H9 (cell line): Measurements from ENCODE around the gene ABTB1. TPM values are rescaled to one million over a fixed set of nuclear protein-coding genes. Genes with fewer than 3 reads are reported as not detected.

Experiments used
- DNase-seq: peaks from one replicate; pipeline ENCODE4 v3.0.0-alpha.2; 2017
- H2AFZ ChIP-seq: one replicate; pipeline ENCODE4 v1.6.1; 2013; ENCODE audit warnings: mild to moderate bottlenecking, low read length, control low read depth, moderate library complexity
- H2AK5ac ChIP-seq: 2 replicates; pipeline ENCODE4 v1.6.1; 2013; ENCODE audit warnings: low read length, control low read depth, mixed read lengths; ENCODE audit not compliant: insufficient read length
- H2BK120ac ChIP-seq: one replicate; pipeline ENCODE4 v1.6.1; 2013; ENCODE audit warnings: low read depth, mild to moderate bottlenecking, low read length, control low read depth, inconsistent platforms; ENCODE audit not compliant: poor library complexity, severe bottlenecking
- H2BK12ac ChIP-seq: 2 replicates; pipeline ENCODE4 v1.6.1; 2013; ENCODE audit warnings: low read length, control low read depth, mixed read lengths, low read depth; ENCODE audit not compliant: insufficient read length
- H2BK15ac ChIP-seq: 2 replicates; pipeline ENCODE4 v1.6.1; 2013; ENCODE audit warnings: low read depth, low read length, control low read depth
- H2BK20ac ChIP-seq: one replicate; pipeline ENCODE4 v1.6.1; 2013; ENCODE audit warnings: low read depth, mild to moderate bottlenecking, low read length, control low read depth, inconsistent platforms; ENCODE audit not compliant: poor library complexity, severe bottlenecking
- H2BK5ac ChIP-seq: 2 replicates; pipeline ENCODE4 v1.6.1; 2013; ENCODE audit warnings: low read length, control low read depth, mixed read lengths; ENCODE audit not compliant: insufficient read length
- H3K14ac ChIP-seq: 2 replicates; pipeline ENCODE4 v1.6.1; 2013; ENCODE audit warnings: low read length, control low read depth; ENCODE audit not compliant: insufficient read depth
- H3K18ac ChIP-seq: 2 replicates; pipeline ENCODE4 v1.6.1; 2013; ENCODE audit warnings: low read depth, mild to moderate bottlenecking, mixed read lengths, low read length, control low read depth; ENCODE audit not compliant: insufficient read length
- H3K23ac ChIP-seq: 2 replicates; pipeline ENCODE4 v1.6.1; 2013; ENCODE audit warnings: low read length, control low read depth, mixed read lengths, low read depth; ENCODE audit not compliant: insufficient read length
- H3K23me2 ChIP-seq: 2 replicates; pipeline ENCODE4 v1.6.1; 2013; ENCODE audit warnings: low read depth, mild to moderate bottlenecking, mixed read lengths, low read length, control low read depth; ENCODE audit not compliant: insufficient read length, poor library complexity, severe bottlenecking
- H3K27ac ChIP-seq: 2 replicates; pipeline ENCODE4 v1.5.1; 2013; ENCODE audit warnings: low read length, control low read depth, mixed read lengths, low read depth; ENCODE audit not compliant: insufficient read length
- H3K27me3 ChIP-seq: 2 replicates; pipeline ENCODE4 v1.6.1; 2013; ENCODE audit warnings: low read length, control low read depth, inconsistent platforms; ENCODE audit not compliant: insufficient read depth
- H3K4ac ChIP-seq: 2 replicates; pipeline ENCODE4 v1.6.1; 2013; ENCODE audit warnings: low read depth, mild to moderate bottlenecking, control low read depth, inconsistent platforms, low read length, moderate library complexity
- H3K4me1 ChIP-seq: 2 replicates; pipeline ENCODE4 v1.6.1; 2013; ENCODE audit warnings: low read length, control low read depth, inconsistent platforms; ENCODE audit not compliant: insufficient read depth
- H3K4me2 ChIP-seq: 2 replicates; pipeline ENCODE4 v1.6.1; 2013; ENCODE audit warnings: low read length, control low read depth, mixed read lengths; ENCODE audit not compliant: insufficient read length, insufficient read depth
- H3K56ac ChIP-seq: 2 replicates; pipeline ENCODE4 v1.6.1; 2013; ENCODE audit warnings: low read depth, mild to moderate bottlenecking, mixed read lengths, low read length, control low read depth; ENCODE audit not compliant: insufficient read length
- H3K79me1 ChIP-seq: 2 replicates; pipeline ENCODE4 v1.6.1; 2013; ENCODE audit warnings: low read depth, mild to moderate bottlenecking, moderate library complexity, low read length, control low read depth, inconsistent platforms; ENCODE audit not compliant: insufficient read depth, poor library complexity, severe bottlenecking
- H3K79me2 ChIP-seq: 2 replicates; pipeline ENCODE4 v1.6.1; 2013; ENCODE audit warnings: low read length, control low read depth, inconsistent platforms; ENCODE audit not compliant: insufficient read depth
- H3K9ac ChIP-seq: 2 replicates; pipeline ENCODE4 v1.6.1; 2013; ENCODE audit warnings: low read length, control low read depth, mixed read lengths; ENCODE audit not compliant: insufficient read length; ENCODE audit errors: extremely low read depth
- H3K9me3 ChIP-seq: one replicate; pipeline ENCODE4 v1.6.1; 2013; ENCODE audit warnings: low read depth, low read length, inconsistent platforms; ENCODE audit not compliant: control insufficient read depth
- H3T11ph ChIP-seq: one replicate; pipeline ENCODE4 v1.6.1; 2013; ENCODE audit warnings: mild to moderate bottlenecking, low read length, control low read depth, inconsistent platforms
- H4K20me1 ChIP-seq: one replicate; pipeline ENCODE4 v1.6.1; 2013; ENCODE audit not compliant: control insufficient read depth, insufficient read length, insufficient read depth
- H4K5ac ChIP-seq: 2 replicates; pipeline ENCODE4 v1.6.1; 2013; ENCODE audit warnings: low read depth, mild to moderate bottlenecking, mixed read lengths, low read length, control low read depth; ENCODE audit not compliant: insufficient read length
- H4K8ac ChIP-seq: replicated peaks from 2 replicates; pipeline ENCODE4 v1.6.1; 2013; ENCODE audit warnings: low read length, control low read depth, mixed read lengths, low read depth; ENCODE audit not compliant: insufficient read length
- H4K91ac ChIP-seq: 2 replicates; pipeline ENCODE4 v1.6.1; 2013; ENCODE audit warnings: low read depth, mild to moderate bottlenecking, moderate library complexity, mixed read lengths, low read length, control low read depth; ENCODE audit not compliant: insufficient read length
- H3K27ac Mint-ChIP-seq, 3 experiments: 2 replicates in 2 of 3; 3 replicates in 1 of 3; pipeline ENCODE4 v1.8.0; 2020 to 2021; ENCODE audit warnings: mixed read lengths in 3 of 3, mild to moderate bottlenecking in 1 of 3, moderate library complexity in 1 of 3
- H3K27me3 Mint-ChIP-seq: 2 replicates; pipeline ENCODE4 v1.8.0; 2021; ENCODE audit warnings: low read depth, mild to moderate bottlenecking, moderate library complexity, mixed read lengths
- H3K36me3 Mint-ChIP-seq, 3 experiments: 2 replicates in 2 of 3; 3 replicates in 1 of 3; pipeline ENCODE4 v1.8.0; 2020 to 2021; ENCODE audit warnings: low read depth in 3 of 3, mixed read lengths in 3 of 3; ENCODE audit not compliant: insufficient read depth in 1 of 3
- H3K4me1 Mint-ChIP-seq, 2 experiments: 2 replicates each; pipeline ENCODE4 v1.8.0; 2020; ENCODE audit warnings: mixed read lengths in 2 of 2
- H3K4me3 Mint-ChIP-seq, 2 experiments: 2 replicates in 1 of 2; 3 replicates in 1 of 2; pipeline ENCODE4 v1.8.0; 2020 to 2021; ENCODE audit warnings: mild to moderate bottlenecking in 2 of 2, mixed read lengths in 2 of 2, moderate library complexity in 1 of 2
- H3K9me3 Mint-ChIP-seq, 2 experiments: 2 replicates in 1 of 2; 3 replicates in 1 of 2; pipeline ENCODE4 v1.8.0; 2020; ENCODE audit warnings: mild to moderate bottlenecking in 2 of 2, mixed read lengths in 2 of 2, moderate library complexity in 1 of 2
- WGBS: extraction: QIAGEN DNeasy Blood & Tissue Kit; methylation state at CpG from one replicate; pipeline ENCODE4 v1.1.7; 2013; ENCODE audit warnings: missing lambda C conversion rate, low lambda C conversion rate, mixed read lengths; ENCODE audit not compliant: insufficient read length; ENCODE audit errors: extremely low coverage; 5-methylcytosine and 5-hydroxymethylcytosine counted together
- total RNA-seq: library from RNA; stranded (reverse); gene quantifications from 2 replicates; pipeline ENCODE4 v1.2.1, GENCODE V29; 2021
- TF ChIP-seq, protein P1 (sequence below): fragments of 200-600 bp; sonication (generic); conservative IDR thresholded peaks from 3 replicates; pipeline ENCODE4 v1.8.0; 2021; ENCODE audit warnings: antibody characterized with exemption, mild to moderate bottlenecking

Gene ABTB1
- total RNA-seq, 1 experiment from 2014 or later, result 6.2 TPM

DNA sequence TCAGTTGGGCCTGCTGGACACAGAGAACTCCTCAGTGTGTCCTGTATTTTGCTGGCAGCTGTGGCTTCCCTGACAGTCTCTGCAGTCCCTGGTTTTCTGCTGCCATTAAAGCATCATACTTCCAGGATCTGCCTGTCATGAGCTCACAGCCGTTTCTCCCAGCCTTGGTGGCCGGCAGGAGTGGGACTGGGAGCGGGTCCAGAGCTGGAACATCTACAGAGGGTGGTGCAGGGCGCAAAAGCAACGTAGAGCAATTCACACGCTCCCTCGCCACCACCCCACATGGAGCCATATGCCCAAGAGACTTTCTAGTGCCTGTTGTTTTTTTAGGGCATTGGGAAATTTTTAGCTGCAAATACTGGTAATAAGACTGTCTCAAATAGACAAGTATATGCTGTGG lies 33.6 kb downstream of the ABTB1 start:
- Histone ChIP-seq H3K27me3 (no peaks in the 10 kb centered on the region), H4K8ac (no peak overlapping the region), H2BK12ac (no peak overlapping the region), H3T11ph (no peak overlapping the region), H3K23ac (no peak overlapping the region), H2BK15ac (no peak overlapping the region), H3K79me1 (no peaks in the 10 kb centered on the region), H2AK5ac (no peak overlapping the region), H3K4me1 (no peaks in the 10 kb centered on the region), H3K4ac (no peak overlapping the region), H3K27ac (no peak overlapping the region), H4K91ac (no peak overlapping the region), H3K23me2 (no peaks in the 10 kb centered on the region), H2BK120ac (no peak overlapping the region), H3K4me2 (no peak overlapping the region), H2BK5ac (no peak overlapping the region), H3K9ac (no peak overlapping the region), H3K9me3 (no peaks in the 10 kb centered on the region), H3K56ac (no peak overlapping the region), H4K5ac (no peak overlapping the region), H3K18ac (no peak overlapping the region), H2BK20ac (no peak overlapping the region), H3K14ac (no peak overlapping the region), H4K20me1 (no peaks in the 10 kb centered on the region), H2AFZ (no peak overlapping the region), H3K79me2 (no peaks in the 10 kb centered on the region)
- TF ChIP-seq, protein P1, sequence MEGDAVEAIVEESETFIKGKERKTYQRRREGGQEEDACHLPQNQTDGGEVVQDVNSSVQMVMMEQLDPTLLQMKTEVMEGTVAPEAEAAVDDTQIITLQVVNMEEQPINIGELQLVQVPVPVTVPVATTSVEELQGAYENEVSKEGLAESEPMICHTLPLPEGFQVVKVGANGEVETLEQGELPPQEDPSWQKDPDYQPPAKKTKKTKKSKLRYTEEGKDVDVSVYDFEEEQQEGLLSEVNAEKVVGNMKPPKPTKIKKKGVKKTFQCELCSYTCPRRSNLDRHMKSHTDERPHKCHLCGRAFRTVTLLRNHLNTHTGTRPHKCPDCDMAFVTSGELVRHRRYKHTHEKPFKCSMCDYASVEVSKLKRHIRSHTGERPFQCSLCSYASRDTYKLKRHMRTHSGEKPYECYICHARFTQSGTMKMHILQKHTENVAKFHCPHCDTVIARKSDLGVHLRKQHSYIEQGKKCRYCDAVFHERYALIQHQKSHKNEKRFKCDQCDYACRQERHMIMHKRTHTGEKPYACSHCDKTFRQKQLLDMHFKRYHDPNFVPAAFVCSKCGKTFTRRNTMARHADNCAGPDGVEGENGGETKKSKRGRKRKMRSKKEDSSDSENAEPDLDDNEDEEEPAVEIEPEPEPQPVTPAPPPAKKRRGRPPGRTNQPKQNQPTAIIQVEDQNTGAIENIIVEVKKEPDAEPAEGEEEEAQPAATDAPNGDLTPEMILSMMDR, result no peak
- Mint-ChIP-seq H3K9me3 (peaks cover 3 to 10% of the 10 kb centered on the region in 2 experiments), H3K36me3 (0 out of 7 replicates have a peak, but pooled peaks cover 0 to 6% (median 2%) of the 10 kb centered on the region in 3 experiments), H3K27ac (no peak overlapping the region; a peak in 1 of 7 replicates), H3K4me1 (peaks cover 18 to 26% of the 10 kb centered on the region in 2 experiments), H3K4me3 (no peak overlapping the region), H3K27me3 (peaks cover 2% of the 10 kb centered on the region)
- no CpG with 5 or more reads among the region's 7 CpGs for WGBS
- no peak for DNase-seq
